HG02763 (cell line): Measurements from ENCODE around the gene ADCY9.
"Not testable (repeated sequence)": the region's sequence is repeated elsewhere in the genome, so short reads cannot be mapped to it uniquely, and the experiment has no call there.

Experiments used
- ATAC-seq: cut with Tn5 transposase; IDR thresholded peaks from one replicate; pipeline ENCODE4 v1.9.1; 2021; ENCODE audit warnings: mild to moderate bottlenecking, moderate library complexity; ENCODE audit not compliant: unreplicated experiment

Gene ADCY9

DNA sequence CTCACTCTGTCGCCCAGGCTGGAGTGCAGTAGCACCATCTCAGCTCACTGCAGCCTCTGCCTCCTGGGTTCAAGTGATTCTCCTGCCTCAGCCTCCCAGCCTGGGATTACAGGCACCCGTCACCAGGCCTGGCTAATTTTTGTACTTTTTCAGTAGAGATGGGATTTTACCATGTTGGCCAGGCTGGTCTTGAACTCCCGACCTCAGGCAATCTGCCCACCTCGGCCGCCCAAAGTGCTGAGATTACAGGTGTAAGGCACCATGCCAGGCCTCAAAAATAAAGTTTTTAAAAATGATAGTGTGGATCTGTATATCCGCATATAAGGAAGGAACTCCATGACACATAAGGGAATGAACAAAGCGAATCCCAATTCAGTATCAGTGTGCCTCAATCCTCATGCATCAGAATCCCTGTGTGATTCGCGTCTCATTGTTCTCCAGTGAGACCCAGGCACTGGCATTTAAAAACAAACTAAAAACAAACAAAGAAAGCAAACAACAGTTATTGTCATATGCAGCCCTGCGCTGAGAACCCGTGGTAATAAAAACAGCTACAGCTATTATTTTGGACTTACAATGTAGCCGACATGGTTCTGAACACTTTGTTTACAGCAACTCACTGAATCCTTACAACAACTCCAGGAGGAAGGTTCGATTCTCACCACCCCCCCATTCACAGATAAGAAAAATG is 181.6 kb downstream of the ADCY9 start:
- no peak for ATAC-seq

DNA sequence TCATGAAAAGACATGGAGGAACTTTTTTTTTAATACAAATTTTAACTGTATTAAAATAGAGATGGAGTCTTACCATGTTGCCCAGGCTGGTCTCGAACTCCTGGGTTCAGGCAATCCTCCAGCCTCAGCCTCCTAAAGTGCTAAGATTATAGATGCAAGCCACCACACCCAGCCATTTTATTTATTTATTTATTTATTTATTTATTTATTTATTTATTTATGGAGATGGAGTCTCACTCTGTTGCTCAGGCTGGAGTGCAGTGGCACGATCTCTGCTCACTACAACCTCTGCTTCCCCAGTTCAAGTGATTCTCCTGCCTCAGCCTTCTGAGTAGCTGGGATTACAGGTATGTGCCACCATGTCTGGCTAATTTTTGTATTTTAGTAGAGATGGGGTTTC is 189.1 kb downstream of the ADCY9 start:
- ATAC-seq: not testable (repeated sequence)

DNA sequence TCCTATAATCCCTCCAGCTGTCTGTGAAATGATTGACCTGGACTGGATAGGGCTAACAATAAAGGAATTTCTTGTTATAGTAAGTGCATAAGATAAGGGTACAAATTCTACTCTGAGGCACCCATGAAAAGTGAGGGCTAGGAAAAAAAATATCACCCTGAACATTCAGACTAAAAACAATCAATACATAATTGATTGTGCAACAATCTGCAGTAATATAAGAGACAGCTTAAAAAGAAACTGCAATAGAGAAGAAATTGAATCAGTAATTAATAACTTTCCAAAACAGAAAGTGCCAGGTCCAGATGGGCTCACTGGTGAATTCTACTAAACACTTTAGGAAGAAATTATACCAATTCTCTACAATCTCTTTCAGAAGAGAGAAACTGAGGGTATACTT is 191.5 kb downstream of the ADCY9 start:
- no peak for ATAC-seq

DNA sequence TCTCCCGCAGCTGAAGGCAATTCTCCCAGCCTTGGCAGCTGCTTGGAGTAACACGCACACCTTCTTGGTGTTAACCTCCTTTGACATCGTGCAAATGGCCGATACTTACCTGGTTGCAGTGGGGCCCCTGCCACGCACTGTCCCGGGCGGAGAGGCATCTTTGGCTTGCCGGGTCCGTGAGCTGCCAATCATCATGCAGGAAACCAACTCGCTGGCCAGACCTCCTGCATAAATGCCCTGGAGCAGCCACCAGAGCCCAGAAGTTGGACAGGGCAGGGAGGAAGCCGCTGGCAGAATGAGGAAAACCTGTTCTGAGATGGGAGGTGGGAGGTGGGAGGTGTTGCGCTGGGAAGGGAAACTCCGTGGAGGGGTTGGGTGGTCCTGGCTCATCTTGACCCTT is 194.0 kb downstream of the ADCY9 start:
- no peak for ATAC-seq

DNA sequence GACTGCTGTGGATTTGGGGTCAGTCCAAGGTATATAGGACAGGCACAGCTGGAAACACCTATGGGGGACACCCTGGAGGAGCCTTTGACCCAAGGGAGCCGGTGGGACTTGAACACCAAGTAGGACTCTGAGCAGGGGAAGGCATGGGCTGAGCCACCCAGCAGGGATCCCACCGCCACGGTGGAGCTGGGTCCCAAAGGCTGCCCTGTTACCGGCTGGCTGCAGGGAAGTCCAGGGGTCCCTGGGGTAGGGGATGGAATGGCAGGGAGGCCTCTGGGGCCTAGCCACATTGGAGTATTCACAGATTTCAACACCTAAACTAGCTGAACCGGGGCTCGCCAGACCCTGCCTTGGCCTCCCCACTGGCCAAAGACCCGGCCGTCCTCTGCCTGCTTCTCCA is 196.0 kb downstream of the ADCY9 start:
- no peak for ATAC-seq

DNA sequence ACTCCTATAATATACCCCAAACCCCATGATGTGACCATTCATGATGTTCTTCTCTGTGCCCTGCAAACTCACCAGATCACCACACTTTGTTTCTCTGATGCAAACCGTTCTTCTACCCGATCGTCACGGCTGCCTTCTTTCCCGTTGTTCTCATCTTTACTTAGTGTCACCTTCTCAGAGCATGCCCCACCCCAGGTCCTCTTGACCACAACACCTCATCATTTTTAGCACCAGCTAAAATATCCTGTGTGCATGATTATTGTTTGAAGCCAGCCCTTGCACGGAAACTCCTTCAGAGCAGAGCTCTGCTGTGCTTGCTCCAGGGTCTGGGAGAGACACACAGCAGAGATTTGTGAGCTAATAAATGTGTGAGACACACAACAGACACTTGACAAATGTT is 196.8 kb downstream of the ADCY9 start:
- no peak for ATAC-seq

DNA sequence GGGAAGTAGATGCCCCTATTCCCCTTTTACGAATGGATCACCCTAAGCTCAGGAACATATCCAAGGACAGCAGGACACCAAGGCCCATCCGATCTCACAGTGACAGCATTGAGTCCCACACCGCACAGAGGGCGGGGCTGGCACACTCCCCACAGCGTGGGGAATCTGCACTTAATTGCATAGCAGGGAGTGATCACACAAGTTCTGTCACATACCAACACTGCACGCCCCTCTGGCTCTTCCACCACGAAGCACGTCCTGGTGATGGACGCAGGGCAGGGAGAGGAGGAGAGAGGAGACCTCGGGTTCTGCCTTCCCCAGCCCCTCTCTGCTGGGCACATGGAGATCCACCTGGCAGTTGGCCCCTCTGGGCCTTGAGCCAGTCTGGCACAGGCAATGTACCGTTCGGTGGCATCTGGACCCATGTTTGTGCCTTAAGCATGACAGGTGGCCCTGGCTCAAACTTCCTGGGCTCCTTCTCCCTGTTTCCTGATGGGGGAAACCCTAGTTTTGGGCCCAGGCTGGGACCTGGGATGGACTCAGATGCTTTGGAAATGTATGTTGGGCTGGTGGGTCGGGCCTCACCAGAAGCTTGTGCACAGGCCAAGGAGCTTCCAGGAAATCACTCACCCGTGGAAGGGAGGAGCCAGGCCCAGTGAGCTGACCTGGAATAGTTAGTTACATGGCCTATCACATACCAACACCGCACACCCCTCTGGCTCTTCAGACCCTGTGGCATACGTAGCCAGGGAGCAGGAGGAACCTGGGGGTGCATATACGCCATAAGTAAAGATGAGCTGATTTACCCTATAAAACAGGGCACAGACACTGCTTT is 200.6 kb downstream of the ADCY9 start:
- no peak for ATAC-seq

DNA sequence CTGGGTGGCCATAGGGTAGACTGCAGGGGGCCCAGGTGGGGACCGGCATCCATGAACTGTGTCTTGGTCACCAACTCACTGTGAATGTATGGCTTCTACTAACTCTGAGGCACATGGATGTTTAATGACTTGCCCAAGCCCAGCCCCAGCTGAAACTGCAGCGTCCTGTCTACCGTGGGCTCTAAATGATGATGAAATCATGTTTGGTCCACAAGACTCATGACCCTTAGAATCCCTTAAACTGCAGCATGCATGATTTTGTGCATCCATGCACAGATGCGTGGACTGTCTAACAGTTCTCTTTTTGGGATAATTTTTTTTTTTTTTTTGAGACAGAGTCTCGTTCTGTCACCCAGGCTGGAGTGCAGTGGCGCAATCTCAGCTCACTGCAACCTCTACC is 203.3 kb downstream of the ADCY9 start:
- no peak for ATAC-seq
